NB4 (cell line): ENCODE data around the gene KPTN.

Experiments
- CTCF ChIP-seq: IDR thresholded peaks from one replicate; pipeline ENCODE4 v1.5.1; 2012; ENCODE audit warnings: low read depth, low read length
- MAX ChIP-seq: IDR thresholded peaks from 2 replicates; pipeline ENCODE4 v1.6.1; 2011; ENCODE audit warnings: low read depth, low read length
- MYC ChIP-seq: IDR thresholded peaks from 2 replicates; pipeline ENCODE4 v1.6.1; 2011; ENCODE audit warnings: low read depth, low read length
- POLR2A ChIP-seq: IDR thresholded peaks from 2 replicates; pipeline ENCODE4 v1.6.1; 2011; ENCODE audit warnings: mild to moderate bottlenecking; ENCODE audit not compliant: insufficient read length; ENCODE audit errors: extremely low read depth

- no peak for TF ChIP-seq CTCF
- TF ChIP-seq MAX, result no peak
- no peak for TF ChIP-seq POLR2A
- TF ChIP-seq MYC, result no peak
Measured at GRCh38 chr19:47495478-47496372, 11.7 kb upstream of the KPTN start.
